ENCODE data around the gene SUGT1. TPM values are rescaled to one million over a fixed set of nuclear protein-coding genes. Genes with fewer than 3 reads are reported as not detected.
"Not testable (repeated sequence)": the region's sequence is repeated elsewhere in the genome, so short reads cannot be mapped to it uniquely, and the experiment has no call there.

The SUGT1 gene
- polyA plus RNA-seq, 2 of the 4 experiments (the other 2 are of a cell fraction) = 56.4 to 61.4 TPM

- H3K9me3 ChIP-seq; FAIRE-seq; ATAC-seq; DNase-seq (ENCODE audit: low read depth in 1 of 2, low spot score in 1 of 2); H3K27ac ChIP-seq; POLR2A ChIA-PET; H3K4me2 ChIP-seq; H3K4me3 ChIP-seq; H3K4me1 ChIP-seq: not testable (repeated sequence)
- 10% methylated on average over 2 of the region's 2 CpGs for WGBS (ENCODE audit: missing lambda C conversion rate)
- CTCF ChIA-PET = interaction anchor here (1.0 to 1.8 kb wide), 2 partner anchors 14 to 88 kb away, joined by 3 to 6 read pairs; no protein-coding TSS in a partner anchor
Observed at GRCh38 chr13:52721356-52721755, 68.7 kb downstream of the SUGT1 start.

GRCh38 chr13:52723181-52723580 lies 70.5 kb downstream of the SUGT1 start:
- no peak for ATAC-seq

GRCh38 chr13:52725302-52725701 lies 72.7 kb downstream of the SUGT1 start:
- TF ChIP-seq ZSCAN20 (CRISPR knock-in tag; IDR thresholded peaks at IDR 0.05) = no peak
- TF ChIP-seq USF2 (IDR thresholded peaks at IDR 0.05) = no peak
- no peak for TF ChIP-seq RFX5 (IDR thresholded peaks at IDR 0.05)
- no peak for TF ChIP-seq MAFK (IDR thresholded peaks at IDR 0.05; ENCODE audit: partially characterized antibody)
- no peak for TF ChIP-seq EP300 (IDR thresholded peaks at IDR 0.05)
- no peak for TF ChIP-seq HEYL (CRISPR knock-in tag; IDR thresholded peaks at IDR 0.05)
- TF ChIP-seq HOXB5 (CRISPR knock-in tag; IDR thresholded peaks at IDR 0.05) = no peak
- TF ChIP-seq TP53 (CRISPR knock-in tag; IDR thresholded peaks at IDR 0.05) = no peak
- TF ChIP-seq CTCF (IDR thresholded peaks at IDR 0.05) = no peak
- TF ChIP-seq PBX3 (IDR thresholded peaks at IDR 0.05) = no peak
- no peak for TF ChIP-seq SREBF2 (IDR thresholded peaks at IDR 0.05)
- TF ChIP-seq BHLHE40 (IDR thresholded peaks at IDR 0.05; ENCODE audit: low read depth, low read length) = no peak
- no peak for TF ChIP-seq MYC (IDR thresholded peaks at IDR 0.05; ENCODE audit: borderline replicate concordance, low read length)
- no peak for TF ChIP-seq ZC3H11A (IDR thresholded peaks at IDR 0.05)
- no peak for TF ChIP-seq FOSB (CRISPR knock-in tag; IDR thresholded peaks at IDR 0.05)
- no peak for TF ChIP-seq FOSL2 (IDR thresholded peaks at IDR 0.05)
- no peak for TF ChIP-seq FOSL2 (CRISPR knock-in tag; IDR thresholded peaks at IDR 0.05)
- TF ChIP-seq HOXA7 (CRISPR knock-in tag; IDR thresholded peaks at IDR 0.05) = no peak
- no peak for TF ChIP-seq HES2 (IDR thresholded peaks at IDR 0.05)
- no peak for TF ChIP-seq NPAS2 (CRISPR knock-in tag; IDR thresholded peaks at IDR 0.05; ENCODE audit: borderline replicate concordance)
- no peak overlapping the region for H3K27ac ChIP-seq
- H3K4me1 ChIP-seq = no peaks in the 10 kb centered on the region
- 8% methylated on average over 1 of the region's 1 CpG for WGBS (ENCODE audit: missing lambda C conversion rate)
- POLR2A ChIA-PET = no interaction called here
- CTCF ChIA-PET = no interaction called here
- no peak overlapping the region for H3K4me2 ChIP-seq
- DNase-seq (ENCODE audit: low read depth in 1 of 2, low spot score in 1 of 2) (no peak), FAIRE-seq (no peak), ATAC-seq (no peak)
- no peak overlapping the region for H3K4me3 ChIP-seq
- no peaks in the 10 kb centered on the region for H3K9me3 ChIP-seq

More at GRCh38 chr13:52723181-52723580, 70.5 kb downstream of the SUGT1 start:
- TF ChIP-seq PHF8 (IDR thresholded peaks at IDR 0.05; ENCODE audit: borderline replicate concordance, low read depth) = no peak
- TF ChIP-seq RARB (CRISPR knock-in tag; IDR thresholded peaks at IDR 0.05) = no peak
- TF ChIP-seq HOXB5 (CRISPR knock-in tag; IDR thresholded peaks at IDR 0.05) = no peak
- no peak for TF ChIP-seq ZC3H11A (IDR thresholded peaks at IDR 0.05)
- ChIA-PET POLR2A (no interaction called here), CTCF (interaction anchor here (1.8 kb wide), 1 partner anchor 86 kb away, joined by 6 read pairs; no protein-coding TSS in a partner anchor)
- H3K4me1 ChIP-seq = no peaks in the 10 kb centered on the region
- no peak overlapping the region for H3K27ac ChIP-seq
- FAIRE-seq (no peak), DNase-seq (ENCODE audit: low read depth in 1 of 2, low spot score in 1 of 2) (no peak)
- H3K4me3 ChIP-seq = no peak overlapping the region
- H3K4me2 ChIP-seq = no peak overlapping the region
- WGBS (ENCODE audit: missing lambda C conversion rate) = 9% methylated on average over 4 of the region's 4 CpGs
- no peaks in the 10 kb centered on the region for H3K9me3 ChIP-seq

Data from A549 (cell line).